ENCODE data around the gene CEP170B.
"Not testable (repeated sequence)": the region's sequence is repeated elsewhere in the genome, so short reads cannot be mapped to it uniquely, and the experiment has no call there.

CEP170B gene

GRCh38 chr14:104919152-104919992 is 54.3 kb downstream of the CEP170B start:
- DNase-seq = not testable (repeated sequence)

GRCh38 chr14:104919993-104920315 is 54.9 kb downstream of the CEP170B start:
- DNase-seq = no peak

- no peak for DNase-seq
These were observed 58.8 kb downstream of the CEP170B start for GRCh38 chr14:104923640-104924420.

DNA sequence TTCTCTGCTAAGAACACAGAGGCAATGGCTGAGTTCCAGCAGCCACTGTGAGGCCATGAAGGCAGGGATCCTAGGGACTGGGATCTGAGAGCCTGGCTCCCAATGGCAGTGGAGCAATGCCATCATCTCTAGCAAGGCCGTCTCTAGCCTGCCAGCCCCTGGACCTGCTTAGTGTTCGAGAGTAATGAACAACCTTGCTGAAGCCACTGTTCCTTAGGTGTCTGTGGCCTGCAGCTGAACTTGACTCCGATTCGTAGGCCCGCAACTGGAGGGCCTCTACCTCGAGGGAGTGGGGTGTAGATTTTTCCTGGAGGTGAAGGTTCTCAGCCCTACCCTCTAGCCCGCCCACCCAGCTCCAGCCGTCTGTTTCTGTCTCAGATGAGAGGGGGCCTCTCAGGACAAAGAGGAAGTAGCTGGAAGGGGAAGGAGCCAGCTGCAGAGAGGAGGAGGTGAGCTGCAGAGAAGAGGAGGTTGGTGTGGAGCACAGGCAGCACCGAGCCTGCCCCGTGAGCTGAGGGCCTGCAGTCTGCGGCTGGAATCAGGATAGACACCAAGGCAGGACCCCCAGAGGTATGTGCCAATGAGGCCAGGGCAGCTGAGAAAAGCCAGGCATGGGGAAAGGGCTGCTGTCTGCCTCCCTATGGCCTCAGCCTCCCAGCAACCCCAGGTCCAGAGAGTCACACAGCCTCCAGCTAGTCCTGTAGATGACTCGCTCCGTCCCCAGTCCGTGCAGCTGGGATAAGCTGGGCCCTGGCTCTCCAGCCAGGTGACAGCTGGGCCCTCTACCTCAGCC is 59.5 kb downstream of the CEP170B start, which contains the start of gene PLD4:
Gene PLD4 (plus strand): TSS at position 459 of the 793 bp plus-strand sequence. CDS start 2,262 bp downstream, outside the sequence.
- DNase-seq = no peak

DNA sequence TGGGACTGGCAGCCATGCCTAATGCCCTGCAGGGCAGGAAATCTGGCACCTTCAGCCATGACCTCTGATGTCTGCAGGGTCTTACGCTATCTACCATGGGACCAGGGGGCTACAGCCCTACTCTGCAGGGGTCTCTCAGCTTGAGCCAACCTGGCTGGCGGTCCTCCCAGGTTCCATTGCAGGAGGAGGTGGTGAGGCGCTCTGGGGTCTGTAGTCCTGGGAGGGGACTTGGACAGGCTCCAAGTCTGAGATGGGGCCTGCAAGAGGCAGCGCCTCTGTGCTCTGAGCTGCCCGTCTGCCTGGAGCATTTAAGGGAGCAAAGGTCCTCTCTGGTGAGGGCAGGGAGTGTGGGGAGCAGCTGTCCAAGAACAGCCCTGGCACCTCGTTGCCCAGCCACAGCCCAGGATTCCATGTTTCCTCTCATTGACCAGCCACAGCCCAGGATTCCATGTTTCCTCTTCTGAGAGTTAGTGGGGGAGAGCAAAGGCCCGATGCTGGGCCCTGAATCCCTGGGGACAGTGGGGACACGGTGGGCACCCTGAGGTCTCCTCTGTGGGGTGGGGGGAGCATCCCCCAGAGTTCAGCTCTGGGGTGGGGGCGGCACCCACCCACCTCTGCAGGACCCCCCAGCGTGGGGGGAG is 60.3 kb downstream of the CEP170B start:
- no peak for DNase-seq

DNA sequence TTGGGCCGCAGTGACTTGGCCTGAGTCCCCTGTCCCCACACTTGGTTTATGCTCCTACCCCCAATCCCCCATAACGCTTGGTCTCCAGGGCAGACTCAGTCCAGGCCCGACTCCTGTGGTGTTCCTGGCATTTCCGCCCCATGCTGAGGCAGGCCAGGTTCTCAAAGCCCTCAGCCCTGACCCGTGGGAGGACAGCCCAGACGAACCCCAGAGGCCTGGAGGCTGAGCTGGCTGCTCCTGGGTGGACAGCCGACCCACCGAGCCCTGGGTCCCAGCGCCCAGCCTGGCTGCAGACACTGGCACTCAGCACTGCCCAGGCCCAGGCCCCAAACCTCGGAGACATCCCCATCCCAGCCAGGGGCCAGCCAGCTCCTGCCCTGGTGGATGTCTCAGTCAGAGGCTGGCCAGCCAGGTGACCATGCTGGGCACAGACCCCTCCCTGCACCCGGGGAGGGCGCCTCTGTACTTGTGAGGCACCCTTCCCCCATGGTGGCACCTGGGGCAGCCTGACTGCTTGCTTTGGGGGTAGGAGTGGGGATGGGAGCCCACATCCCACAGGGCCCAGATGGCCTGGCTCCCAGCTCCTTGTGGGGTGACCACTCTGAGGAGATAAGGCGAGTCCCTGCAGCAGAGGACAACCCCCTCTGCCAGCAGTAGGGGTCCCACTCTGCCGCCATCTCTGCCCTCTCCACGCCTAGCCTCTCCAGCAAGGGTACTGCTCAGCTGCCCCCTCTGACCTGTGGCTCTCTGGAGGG is 61.0 kb downstream of the CEP170B start:
- DNase-seq = no peak

DNA sequence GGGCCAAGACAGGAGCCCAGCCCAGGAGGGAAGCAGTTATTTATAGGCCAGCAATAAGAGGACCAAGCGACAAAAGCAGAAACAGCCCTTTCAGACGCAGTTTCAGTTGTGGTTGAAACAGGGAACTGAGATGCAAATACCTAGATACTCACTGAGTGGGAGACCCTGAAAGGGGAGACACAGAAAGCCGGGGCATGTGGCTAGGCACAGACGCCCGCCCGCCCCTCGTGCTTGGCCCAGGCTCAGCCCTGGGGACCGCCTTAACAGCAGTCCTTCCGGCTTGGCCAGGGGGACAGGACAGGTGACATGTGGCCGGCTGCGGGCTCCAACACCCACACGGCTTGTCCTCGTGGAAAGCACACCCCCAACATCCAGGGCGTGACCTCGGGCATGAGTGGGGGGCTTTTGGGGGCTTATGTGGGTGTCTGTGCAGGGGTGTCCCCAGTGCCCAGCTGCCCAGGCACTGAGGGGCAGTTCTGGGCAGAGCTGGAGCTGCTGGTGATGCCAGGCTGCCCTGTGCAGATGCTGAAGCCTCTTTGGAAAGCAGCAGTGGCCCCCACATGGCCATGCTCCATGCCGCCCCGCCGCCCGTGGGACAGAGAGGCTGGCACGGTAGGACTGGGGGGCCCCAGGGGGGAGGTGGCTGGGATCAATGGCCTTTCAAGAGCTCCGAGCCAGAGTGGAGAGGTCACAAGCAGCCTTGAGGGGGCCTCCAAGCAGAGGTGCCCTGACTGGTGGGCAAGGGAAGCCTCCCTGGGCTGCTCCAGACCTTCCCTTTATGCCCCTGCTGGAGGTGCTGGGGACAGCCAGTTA is 61.8 kb downstream of the CEP170B start:
- no peak for DNase-seq

GRCh38 chr14:104927432-104927816 is 62.4 kb downstream of the CEP170B start:
- no peak for DNase-seq

GRCh38 chr14:104927901-104928300 is 62.8 kb downstream of the CEP170B start:
- no peak for DNase-seq

GRCh38 chr14:104928391-104929133 is 63.5 kb downstream of the CEP170B start:
- DNase-seq = no peak

GRCh38 chr14:104929268-104930230 is 64.5 kb downstream of the CEP170B start:
- no peak for DNase-seq

- no peak for DNase-seq
These were observed 65.6 kb downstream of the CEP170B start for GRCh38 chr14:104930526-104931303.

GRCh38 chr14:104931304-104931770 is 66.3 kb downstream of the CEP170B start:
- no peak for DNase-seq

- no peak for DNase-seq
These were observed 67.0 kb downstream of the CEP170B start for GRCh38 chr14:104931771-104932675.

GRCh38 chr14:104932676-104933631 is 67.9 kb downstream of the CEP170B start:
- DNase-seq = peak; percentile 83
